ENCODE data around the gene HSPA9. TPM values are rescaled to one million over a fixed set of nuclear protein-coding genes. Genes with fewer than 3 reads are reported as not detected.

The HSPA9 gene
- total RNA-seq, 1 experiment from 2014 or later: 537 TPM

DNA sequence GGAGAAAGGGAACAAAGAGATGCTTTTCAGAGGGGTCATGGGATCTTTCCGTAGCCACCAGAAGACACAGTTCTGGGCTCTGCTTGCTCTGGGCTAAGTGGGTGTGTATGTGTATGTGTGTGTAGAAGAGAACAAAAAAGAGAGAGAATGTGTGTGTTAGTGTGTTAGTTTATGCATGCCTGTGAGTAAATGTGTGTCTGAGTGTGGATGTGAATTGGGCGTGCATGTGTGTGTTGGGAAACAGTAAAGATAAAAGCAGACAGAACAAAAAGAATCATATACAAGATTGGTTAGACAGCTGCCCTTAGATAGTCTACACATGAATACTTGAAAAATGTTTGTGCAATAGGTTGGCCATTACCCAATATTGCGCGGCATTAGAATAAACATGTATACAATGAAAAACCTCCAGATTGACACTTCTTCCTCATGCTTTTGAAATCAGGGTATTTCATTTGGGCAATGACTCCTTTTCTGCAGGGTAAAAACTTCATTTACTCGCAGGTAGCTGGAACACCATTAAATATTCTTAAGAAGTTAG is 36.5 kb upstream of the HSPA9 start:
- no peaks in the 10 kb centered on the region for H3K27me3 Mint-ChIP-seq (ENCODE audit: insufficient read depth, unreplicated experiment)
- H3K27ac Mint-ChIP-seq (ENCODE audit: unreplicated experiment): no peak overlapping the region
- no TSS peak for BruUV-seq (replicated peaks)
- no peaks in the 10 kb centered on the region for H3K27me3 ChIP-seq (replicated peaks; ENCODE audit: control insufficient read depth, insufficient read depth, low read length)
- no peaks in the 10 kb centered on the region for H3K9me3 Mint-ChIP-seq (ENCODE audit: unreplicated experiment)
- no peak for TF ChIP-seq CTCF (IDR thresholded peaks at IDR 0.05; ENCODE audit: insufficient read depth in 1 of 2, low read depth in 1 of 2, low read length in 1 of 2, severe bottlenecking in 1 of 2, unreplicated experiment in 1 of 2)
- no peak overlapping the region for H3K4me3 Mint-ChIP-seq (ENCODE audit: unreplicated experiment)
- no peaks in the 10 kb centered on the region for H3K9me3 ChIP-seq
- no peaks in the 10 kb centered on the region for H3K36me3 Mint-ChIP-seq (ENCODE audit: insufficient read depth, unreplicated experiment)
- H3K4me1 Mint-ChIP-seq (ENCODE audit: low read depth, unreplicated experiment): no peaks in the 10 kb centered on the region
- DNase-seq: no peak
- ChIA-PET POLR2A (no interaction called here), CTCF (interaction anchor here (0.6 kb wide), 1 partner anchor 100 kb away, joined by 3 read pairs; no protein-coding TSS in a partner anchor)
- intact Hi-C loops (cut with micrococcal nuclease; ENCODE audit: unreplicated experiment): loop anchor here (2.0 kb wide), 1 partner anchor 33 kb away; no protein-coding TSS in a partner anchor
- no peak overlapping the region for H3K4me3 ChIP-seq (ENCODE audit: low read depth, low read length)
- no peaks in the 10 kb centered on the region for H3K36me3 ChIP-seq (ENCODE audit: control insufficient read depth, insufficient read depth, low read length)
- H3K4me1 ChIP-seq: peaks cover 10% of the 10 kb centered on the region; the same call in 1 of the 2 replicates

DNA sequence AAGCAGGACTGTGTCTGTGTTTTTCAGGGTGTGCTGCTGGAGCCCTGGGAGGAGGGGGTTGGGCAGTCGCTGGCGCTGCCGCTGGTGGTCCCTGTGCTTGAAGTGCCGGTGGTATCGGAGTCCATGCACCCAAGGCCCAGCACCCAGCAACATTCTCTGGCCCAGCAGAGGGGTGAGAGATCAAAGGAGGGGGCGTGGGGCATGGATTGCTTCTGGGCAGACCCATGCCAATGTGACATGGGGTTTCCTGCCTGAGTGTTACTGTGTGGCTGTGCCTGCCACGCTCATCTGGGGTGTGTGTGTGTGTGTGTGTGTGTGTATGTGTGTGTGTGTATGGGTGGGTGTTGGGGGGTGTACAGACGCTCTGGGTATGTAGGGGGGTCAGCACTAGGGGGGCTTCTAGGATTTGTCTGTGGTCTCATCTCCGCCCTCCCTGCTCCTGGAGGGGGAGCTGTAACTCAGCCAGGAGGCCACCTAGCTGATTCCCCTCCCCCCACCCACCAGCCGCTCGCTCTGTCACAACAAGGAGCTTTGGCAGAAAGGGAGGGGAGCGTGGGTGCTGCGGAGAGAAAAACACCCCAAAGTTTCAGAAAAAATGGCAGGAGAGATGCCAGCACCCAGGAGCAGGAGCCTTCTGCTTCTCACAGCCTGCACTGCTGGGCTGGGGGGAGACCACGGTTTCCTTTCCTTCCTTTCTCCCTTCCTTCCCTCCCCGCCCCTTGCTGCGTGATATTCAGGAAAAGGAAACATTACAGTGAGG is 35.9 kb upstream of the HSPA9 start:
- ChIA-PET CTCF (interaction anchor here (0.6 to 1.3 kb wide), 2 partner anchors 32 to 101 kb away, joined by 3 to 8 read pairs; no protein-coding TSS in a partner anchor), POLR2A (interaction anchor here (0.5 kb wide), 1 partner anchor 129 kb away, joined by 3 read pairs; no protein-coding TSS in a partner anchor)
- Mint-ChIP-seq H3K4me3 (ENCODE audit: unreplicated experiment) (no peak overlapping the region), H3K4me1 (ENCODE audit: low read depth, unreplicated experiment) (no peaks in the 10 kb centered on the region), H3K36me3 (ENCODE audit: insufficient read depth, unreplicated experiment) (no peaks in the 10 kb centered on the region), H3K27ac (ENCODE audit: unreplicated experiment) (no peak overlapping the region), H3K9me3 (ENCODE audit: unreplicated experiment) (no peaks in the 10 kb centered on the region), H3K27me3 (ENCODE audit: insufficient read depth, unreplicated experiment) (no peaks in the 10 kb centered on the region)
- no peaks in the 10 kb centered on the region for H3K36me3 ChIP-seq (ENCODE audit: control insufficient read depth, insufficient read depth, low read length)
- intact Hi-C loops (cut with micrococcal nuclease; ENCODE audit: unreplicated experiment): loop anchor here (2.0 kb wide), 1 partner anchor 32 kb away; no protein-coding TSS in a partner anchor
- TF ChIP-seq CTCF (IDR thresholded peaks at IDR 0.05; ENCODE audit: insufficient read depth in 1 of 2, low read depth in 1 of 2, low read length in 1 of 2, severe bottlenecking in 1 of 2, unreplicated experiment in 1 of 2): no peak
- no peaks in the 10 kb centered on the region for H3K9me3 ChIP-seq
- peaks cover 10% of the 10 kb centered on the region; the same call in 1 of the 2 replicates for H3K4me1 ChIP-seq
- H3K4me3 ChIP-seq (ENCODE audit: low read depth, low read length): no peak overlapping the region
- BruUV-seq (replicated peaks): no TSS peak
- DNase-seq: no peak
- no peaks in the 10 kb centered on the region for H3K27me3 ChIP-seq (replicated peaks; ENCODE audit: control insufficient read depth, insufficient read depth, low read length)

DNA sequence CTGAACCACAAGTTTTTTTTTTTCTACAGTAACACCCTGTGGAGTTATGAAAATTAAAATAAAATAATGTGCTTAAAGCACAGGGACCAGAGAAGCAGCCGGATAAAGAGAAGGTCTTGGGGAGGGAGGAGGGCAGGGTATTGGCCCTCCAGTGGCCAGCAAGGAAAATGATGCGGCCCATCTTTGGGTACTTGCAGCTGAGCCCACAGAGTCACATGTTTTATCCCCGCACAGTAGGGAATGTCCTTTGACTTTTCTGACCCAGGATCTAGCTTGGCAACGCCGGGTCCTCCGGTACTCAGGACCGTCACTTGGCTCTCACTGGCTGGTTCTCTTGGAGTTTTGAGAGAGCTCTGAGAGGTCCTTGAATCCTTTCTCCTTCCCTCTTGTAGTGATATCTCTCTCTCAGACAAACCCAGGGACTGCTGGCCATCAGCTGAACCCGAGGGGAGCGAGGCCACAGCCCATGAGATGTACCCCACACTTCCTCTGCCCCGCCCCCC is 35.3 kb upstream of the HSPA9 start:
- Mint-ChIP-seq H3K36me3 (ENCODE audit: insufficient read depth, unreplicated experiment) (no peaks in the 10 kb centered on the region), H3K4me3 (ENCODE audit: unreplicated experiment) (no peak overlapping the region), H3K27ac (ENCODE audit: unreplicated experiment) (no peak overlapping the region), H3K9me3 (ENCODE audit: unreplicated experiment) (no peaks in the 10 kb centered on the region), H3K4me1 (ENCODE audit: low read depth, unreplicated experiment) (no peaks in the 10 kb centered on the region), H3K27me3 (ENCODE audit: insufficient read depth, unreplicated experiment) (no peaks in the 10 kb centered on the region)
- ChIA-PET CTCF (interaction anchor here (0.6 to 1.3 kb wide), 2 partner anchors 31 to 45 kb away, joined by 8 to 9 read pairs; no protein-coding TSS in a partner anchor), POLR2A (interaction anchor here (0.5 kb wide), 1 partner anchor 130 kb away, joined by 3 read pairs; no protein-coding TSS in a partner anchor)
- Histone ChIP-seq H3K4me3 (ENCODE audit: low read depth, low read length) (no peak overlapping the region), H3K9me3 (no peaks in the 10 kb centered on the region), H3K27me3 (replicated peaks; ENCODE audit: control insufficient read depth, insufficient read depth, low read length) (no peaks in the 10 kb centered on the region), H3K4me1 (peaks cover 10% of the 10 kb centered on the region; the same call in 1 of the 2 replicates), H3K36me3 (ENCODE audit: control insufficient read depth, insufficient read depth, low read length) (no peaks in the 10 kb centered on the region)
- TF ChIP-seq CTCF (IDR thresholded peaks at IDR 0.05; ENCODE audit: insufficient read depth in 1 of 2, low read depth in 1 of 2, low read length in 1 of 2, severe bottlenecking in 1 of 2, unreplicated experiment in 1 of 2): peak; percentile 12 to 27
- BruUV-seq (replicated peaks): no TSS peak
- intact Hi-C loops (cut with micrococcal nuclease; ENCODE audit: unreplicated experiment): loop anchor here (2.0 kb wide), 1 partner anchor 32 kb away; no protein-coding TSS in a partner anchor
- no peak for DNase-seq
